Heart left ventricle (tissue), 13 donors: ENCODE data around the gene SLC16A8.

Source experiments
- CTCF ChIP-seq, 12 donors: fragments of 200-600 bp; sonication (generic) in 4 of 12; IDR thresholded peaks; one replicate each; pipeline versions ENCODE4 v1.5.0 to v1.8.0; 2018 to 2022; ENCODE audit warnings: antibody characterized with exemption in 12 of 12, mild to moderate bottlenecking in 5 of 12
- POLR2A ChIP-seq, 2 donors: fragments of 450-650 bp; IDR thresholded peaks; one replicate each; pipeline ENCODE4 v1.6.1; 2017; ENCODE audit warnings: antibody characterized with exemption in 2 of 2, mild to moderate bottlenecking in 2 of 2, moderate library complexity in 2 of 2
- donor health status: ischemic (EF 13 %, LVEDD 7.1; RV severe dilation, severe dysfunction).
- donor health status: DM: no; HTN: yes; CAD: no.
- donor health status: DM: no; HTN: no; CAD: no.
- donor health status: ischemic (EF 25% LVEDD 6.9; RV normal size, moderate dysfunction).
- donor health status: ischemic (EF 25% LVEDD 5.7; RV mildly dilated, moderate dysfunction).
- donor health status: ischemic (EF 35%, LVEDD 5.7; RV mildly dilated, moderate dysfunction).
- donor health status: nonischemic (EF 11% LVEDD 7.7; RV severe dilation, severe dysfunction).
- donor health status: DM: yes; HTN: yes; CAD: no.
- donor health status: PGD.
- donor health status: ischemic (EF 29% LVEDD 5.4; RV normal size, mild dysfunction).
- donor health status: nonischemic (EF 23%, LVEDD 6.1; RV moderate dilation, normal function).

GRCh38 chr22:38080850-38081635, 2.9 kb downstream of the SLC16A8 start:
- TF ChIP-seq CTCF (IDR thresholded peaks at IDR 0.05) (peak in 1 of 12 donors; percentile 7), POLR2A (IDR thresholded peaks at IDR 0.05) (peak in 1 of 2 donors; percentile 22)
